GM23248 (cell line): ENCODE measurements around the gene DHRS12.

Experiments used
- EZH2 ChIP-seq: fragments of 200-600 bp; sonication (generic); IDR thresholded peaks from 2 replicates; pipeline ENCODE4 v1.6.1; 2018; ENCODE audit warnings: antibody characterized with exemption, mild to moderate bottlenecking; ENCODE audit not compliant: insufficient read depth, poor library complexity, severe bottlenecking
- EZH2phosphoT487 ChIP-seq: fragments of 200-600 bp; sonication (generic); IDR thresholded peaks from 2 replicates; pipeline ENCODE4 v1.6.1; 2018; ENCODE audit warnings: antibody characterized with exemption, moderate library complexity, mild to moderate bottlenecking, low read depth; ENCODE audit not compliant: insufficient read depth

DNA sequence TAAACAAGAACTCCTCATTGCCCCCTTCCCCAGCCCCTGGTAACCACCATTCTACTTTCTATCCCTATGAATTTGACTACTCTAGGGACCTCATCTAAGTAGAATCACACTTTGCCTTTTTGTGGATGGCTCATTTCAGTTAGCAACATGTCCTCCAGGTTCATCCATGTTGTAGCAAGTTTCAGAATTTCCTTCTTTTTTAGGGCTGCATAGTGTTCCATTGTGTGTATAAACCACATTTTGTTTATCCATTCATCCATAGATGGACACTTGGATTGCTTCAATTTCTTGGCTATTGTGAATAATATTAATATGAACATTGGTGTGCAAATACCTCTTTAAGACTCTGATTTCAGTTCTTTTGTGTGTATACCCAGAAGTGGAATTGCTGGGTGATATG lies 4.8 kb upstream of the DHRS12 start:
- TF ChIP-seq EZH2 (no peak), EZH2phosphoT487 (no peak)
